GDM1 (cell line): Measurements from ENCODE around the gene MTHFD1.

Experiments
- DNase-seq: peaks from one replicate; lab custom pipeline; 2025; lab: John Stamatoyannopoulos, UW

The MTHFD1 gene

GRCh38 chr14:64495252-64495651, 107.1 kb downstream of the MTHFD1 start:
- no peak for DNase-seq

DNA sequence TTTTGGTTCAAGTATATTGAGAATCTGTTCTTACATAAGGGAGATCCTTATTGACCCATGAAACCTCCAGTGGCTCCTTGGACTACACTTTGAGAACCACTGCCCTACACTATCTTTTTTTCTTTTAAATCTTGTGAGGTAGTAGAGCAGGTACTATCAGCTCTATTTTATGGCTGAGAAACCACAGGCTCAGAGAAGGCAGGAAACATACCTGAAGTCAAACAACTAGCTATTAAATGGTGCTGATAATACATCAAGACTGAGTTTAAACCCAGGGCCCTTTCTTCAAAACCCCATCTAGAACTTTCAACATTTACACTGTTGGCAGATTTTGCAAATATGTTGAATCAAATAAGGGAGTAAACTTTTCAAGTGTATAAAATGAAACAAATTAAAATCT, 108.6 kb downstream of the MTHFD1 start:
- DNase-seq = no peak

- no peak for DNase-seq
Observed at GRCh38 chr14:64500088-64500487, 111.9 kb downstream of the MTHFD1 start.

GRCh38 chr14:64501411-64502171, 113.4 kb downstream of the MTHFD1 start:
- DNase-seq = no peak

DNA sequence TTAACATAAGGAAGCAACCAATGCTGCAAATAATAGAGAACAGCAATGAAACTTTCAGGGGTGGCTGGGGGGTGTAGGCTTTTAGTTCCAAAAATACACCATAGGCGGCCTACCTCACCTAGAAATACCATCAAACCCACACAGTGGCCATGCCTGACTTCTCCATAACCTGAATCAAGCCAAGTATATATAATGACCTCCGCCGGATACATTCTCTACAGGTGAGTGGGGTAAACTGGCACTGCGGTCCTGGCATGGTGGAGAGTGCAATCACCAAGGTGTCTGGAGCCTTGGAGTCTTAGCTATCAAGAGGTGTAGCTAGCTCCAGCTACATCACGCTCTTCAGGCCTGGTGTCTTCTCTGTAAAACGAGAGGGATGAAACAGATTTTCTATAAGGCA, 114.3 kb downstream of the MTHFD1 start:
- DNase-seq = no peak

- no peak for DNase-seq
Observed at GRCh38 chr14:64502887-64503433, 114.8 kb downstream of the MTHFD1 start.

- DNase-seq = peak; percentile 92
Observed at GRCh38 chr14:64503434-64504309, 115.5 kb downstream of the MTHFD1 start, which contains the start of gene ZBTB25. Gene ZBTB25, minus strand, starts transcription at chr14:64503838. Its CDS starts 13,305 bp downstream, at chr14:64490533.

DNA sequence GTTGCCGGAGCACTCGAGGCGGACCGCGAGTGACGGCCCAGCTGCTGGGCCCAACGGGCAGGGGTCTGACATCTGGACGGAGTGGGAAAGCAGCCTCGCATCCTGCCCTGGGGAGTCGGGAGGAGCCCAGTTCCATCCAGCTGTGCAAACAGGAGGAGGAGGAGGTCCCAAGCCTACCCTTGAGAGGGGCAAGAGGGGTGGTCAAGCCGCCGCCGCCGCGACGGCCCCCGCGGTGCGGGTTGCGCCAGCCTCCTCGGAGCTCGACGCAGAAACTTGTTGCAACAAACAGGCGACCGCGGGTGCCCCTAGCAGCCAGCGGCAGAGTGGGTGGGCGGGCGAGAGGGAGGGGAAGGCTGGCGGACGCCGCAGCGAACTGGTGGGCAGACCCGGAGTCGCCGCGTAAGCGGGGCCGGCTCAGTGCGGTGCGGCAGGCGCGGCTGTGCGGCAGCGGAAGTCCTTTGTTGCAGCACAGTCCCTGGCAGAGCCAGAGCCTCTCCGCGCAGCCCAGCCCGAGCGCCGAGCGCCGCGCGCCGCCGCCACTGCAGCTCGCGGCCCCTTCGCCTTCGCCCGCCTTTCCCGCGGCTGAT, 116.2 kb downstream of the MTHFD1 start, which contains the start of gene ZBTB1:
ZBTB1 (plus strand) TSS at position 461 of the 587 bp plus-strand sequence. CDS start 16,735 bp downstream, outside the sequence.
- peak; percentile 75 for DNase-seq

DNA sequence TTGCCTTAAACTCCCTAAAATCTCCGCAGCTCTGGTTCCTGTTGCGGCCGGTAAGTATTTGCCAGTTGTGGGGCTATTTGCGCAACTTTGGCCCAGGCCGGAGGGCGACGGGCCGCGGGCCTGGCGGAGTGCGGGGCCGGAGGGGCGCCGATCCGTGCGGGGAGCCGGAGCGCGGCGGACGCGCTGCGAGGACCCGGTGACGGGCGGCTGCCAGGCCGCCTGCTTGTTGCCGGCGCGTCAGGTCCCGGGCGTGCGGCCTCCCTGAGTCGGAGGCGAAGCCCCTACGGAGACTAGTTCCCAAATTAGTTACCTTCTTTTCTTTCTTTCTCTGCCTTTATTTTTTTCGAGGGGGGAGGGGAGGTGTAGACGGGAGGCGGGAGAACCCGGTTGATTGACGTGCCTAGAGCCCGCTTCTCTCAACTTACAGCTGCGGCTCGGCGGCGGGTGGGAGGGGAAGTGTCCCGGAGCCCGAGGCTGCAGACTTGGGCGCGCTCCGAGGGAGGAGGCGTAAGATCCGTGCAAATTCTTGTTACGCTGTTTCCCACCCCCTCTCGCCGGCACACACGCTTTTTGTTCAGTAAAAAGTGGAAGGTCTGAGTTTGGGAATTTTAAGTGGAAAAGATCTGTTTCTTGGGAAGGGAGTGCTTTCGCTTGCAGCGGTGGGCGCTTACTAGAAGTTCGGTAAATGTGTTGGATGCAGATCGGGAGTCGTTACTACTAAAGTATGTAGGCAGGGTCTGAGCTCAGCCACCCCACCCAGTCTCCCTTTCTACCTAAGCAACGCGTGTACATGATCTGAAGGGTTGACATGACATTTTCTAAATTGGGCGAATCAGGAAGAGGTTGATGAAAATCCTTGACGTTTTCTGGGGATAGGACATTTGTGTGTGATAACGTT, 117.0 kb downstream of the MTHFD1 start:
- DNase-seq = peak; percentile 78

GRCh38 chr14:64506721-64507120, 118.6 kb downstream of the MTHFD1 start:
- no peak for DNase-seq

DNA sequence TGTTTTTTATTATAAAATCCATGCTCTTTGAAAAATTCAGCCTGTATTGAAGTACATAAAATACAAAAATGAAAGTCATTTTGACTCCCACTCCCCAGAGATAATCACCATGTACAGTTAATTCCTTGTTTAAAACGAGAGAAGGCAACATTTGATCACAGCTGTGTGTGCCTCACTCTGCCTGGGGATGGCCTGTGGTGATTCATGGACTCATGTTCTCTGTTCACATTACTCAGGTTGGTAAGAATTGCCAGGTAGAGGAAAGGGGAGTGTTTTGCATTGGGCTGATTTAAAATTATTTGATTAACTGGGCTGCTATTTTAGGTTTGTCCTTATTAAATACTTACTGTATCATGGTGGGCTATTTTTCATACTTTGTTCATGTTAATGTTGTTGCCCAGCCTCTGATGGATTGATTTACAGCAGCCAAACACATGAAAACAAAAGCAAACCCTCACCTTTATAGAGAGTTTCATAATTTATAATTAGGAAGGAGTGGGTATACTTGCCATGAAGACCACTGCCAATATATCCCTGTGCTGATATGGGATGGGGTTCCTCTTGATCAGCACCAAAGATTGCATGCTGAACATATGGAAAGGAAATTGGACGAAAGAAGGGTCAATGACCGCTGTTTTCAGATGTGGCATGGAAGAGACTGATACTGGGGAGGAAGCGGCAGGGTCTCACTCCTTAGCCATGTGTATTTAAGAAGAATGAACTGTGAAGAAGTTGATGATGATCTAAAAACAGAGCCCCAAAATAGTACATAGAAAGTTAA, 119.4 kb downstream of the MTHFD1 start:
- no peak for DNase-seq

DNA sequence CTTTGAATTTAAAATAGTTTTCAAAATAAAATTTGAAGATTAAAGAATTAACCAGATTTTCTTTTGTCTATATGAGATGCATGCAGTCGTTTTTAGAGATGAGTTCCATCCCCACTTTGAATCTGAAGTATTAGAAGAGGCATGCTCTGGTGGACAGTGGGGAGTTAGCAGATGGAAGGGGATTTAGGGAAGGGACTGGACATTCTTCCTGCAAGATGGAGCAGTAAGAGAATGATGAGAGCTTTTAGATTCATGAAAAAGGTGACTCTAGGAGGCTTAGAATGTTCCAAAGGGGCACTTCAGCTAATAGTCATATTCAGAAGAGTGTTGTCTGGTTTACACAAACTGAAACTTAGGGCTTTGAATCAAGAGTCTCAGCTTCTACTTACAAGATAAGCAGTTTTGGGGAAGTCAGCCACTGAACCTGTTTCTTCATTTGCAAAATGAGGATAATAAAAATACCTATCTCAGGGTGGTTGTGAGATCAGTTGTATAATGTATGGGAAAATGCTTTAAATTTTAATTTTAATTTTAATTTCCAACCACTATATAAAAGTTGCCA, 120.1 kb downstream of the MTHFD1 start:
- no peak for DNase-seq

- DNase-seq = no peak
Observed at GRCh38 chr14:64509036-64509435, 120.9 kb downstream of the MTHFD1 start.
